Mucosa of stomach (tissue), 1 donor: ENCODE measurements around the gene HEATR5B.

Source experiments
- H3K27me3 ChIP-seq: one replicate; pipeline ENCODE4 v1.7.0; 2013; ENCODE audit warnings: mild to moderate bottlenecking, low read length; ENCODE audit not compliant: control insufficient read depth, insufficient read depth
- H3K36me3 ChIP-seq: one replicate; pipeline ENCODE4 v1.7.0; 2013; ENCODE audit warnings: low read length; ENCODE audit not compliant: control insufficient read depth, insufficient read depth
- H3K4me1 ChIP-seq: one replicate; pipeline ENCODE4 v1.7.0; 2013; ENCODE audit warnings: mild to moderate bottlenecking, low read length; ENCODE audit not compliant: control insufficient read depth, insufficient read depth
- H3K4me3 ChIP-seq: one replicate; pipeline ENCODE4 v1.7.0; 2013; ENCODE audit warnings: low read length
- H3K9ac ChIP-seq: one replicate; pipeline ENCODE4 v1.7.0; 2013; ENCODE audit warnings: mild to moderate bottlenecking, low read length, moderate library complexity
- H3K9me3 ChIP-seq: one replicate; pipeline ENCODE4 v1.7.0; 2013; ENCODE audit warnings: mild to moderate bottlenecking, low read length, moderate library complexity; ENCODE audit not compliant: control insufficient read depth
- donor health status: Pancreatic carcinoma.

Gene HEATR5B

GRCh38 chr2:37083873-37084794 is at the start of gene HEATR5B, which contains the start of gene GPATCH11:
Gene HEATR5B (minus strand): TSS chr2:37084372. CDS start chr2:37083414, 958 bp downstream.
Gene GPATCH11 (plus strand): TSS chr2:37084518. CDS start chr2:37088382, 3,864 bp downstream.
- Histone ChIP-seq H3K4me3 (peak within 1 kb of the TSS; percentile 32), H3K9ac (peak within 1 kb of the TSS; percentile 78), H3K4me1 (peaks cover 22% of the 10 kb centered on the region), H3K9me3 (no peaks in the 10 kb centered on the region), H3K27me3 (no peaks in the 10 kb centered on the region), H3K36me3 (no peaks in the 10 kb centered on the region)

GRCh38 chr2:37132914-37133313 is 48.7 kb upstream of the HEATR5B start:
- Histone ChIP-seq H3K4me3 (no peak overlapping the region), H3K9ac (no peak overlapping the region), H3K36me3 (peaks cover 10% of the 10 kb centered on the region), H3K4me1 (no peaks in the 10 kb centered on the region), H3K9me3 (no peaks in the 10 kb centered on the region), H3K27me3 (no peaks in the 10 kb centered on the region)

GRCh38 chr2:37125416-37125815 is 41.2 kb upstream of the HEATR5B start:
- Histone ChIP-seq H3K9me3 (no peaks in the 10 kb centered on the region), H3K4me1 (no peaks in the 10 kb centered on the region), H3K36me3 (no peaks in the 10 kb centered on the region), H3K27me3 (no peaks in the 10 kb centered on the region), H3K4me3 (no peak overlapping the region), H3K9ac (no peak overlapping the region)

GRCh38 chr2:37119157-37119556 is 35.0 kb upstream of the HEATR5B start:
- Histone ChIP-seq H3K9ac (no peak overlapping the region), H3K27me3 (no peaks in the 10 kb centered on the region), H3K36me3 (peaks cover 5% of the 10 kb centered on the region), H3K4me3 (no peak overlapping the region), H3K9me3 (no peaks in the 10 kb centered on the region), H3K4me1 (no peaks in the 10 kb centered on the region)

- H3K9ac ChIP-seq, result no peak overlapping the region
- H3K27me3 ChIP-seq, result no peaks in the 10 kb centered on the region
- H3K4me3 ChIP-seq, result no peak overlapping the region
- H3K36me3 ChIP-seq, result peaks cover 5% of the 10 kb centered on the region
- no peaks in the 10 kb centered on the region for H3K9me3 ChIP-seq
- no peaks in the 10 kb centered on the region for H3K4me1 ChIP-seq
These were observed 33.4 kb upstream of the HEATR5B start for GRCh38 chr2:37117566-37117965.

- H3K36me3 ChIP-seq, result peaks cover 8% of the 10 kb centered on the region
- H3K4me1 ChIP-seq, result no peaks in the 10 kb centered on the region
- H3K9me3 ChIP-seq, result no peaks in the 10 kb centered on the region
- H3K4me3 ChIP-seq, result no peak overlapping the region
- no peaks in the 10 kb centered on the region for H3K27me3 ChIP-seq
- no peak overlapping the region for H3K9ac ChIP-seq
These were observed 27.8 kb upstream of the HEATR5B start for GRCh38 chr2:37111958-37112357.

- H3K9me3 ChIP-seq, result no peaks in the 10 kb centered on the region
- no peaks in the 10 kb centered on the region for H3K4me1 ChIP-seq
- no peaks in the 10 kb centered on the region for H3K27me3 ChIP-seq
- peaks cover 3% of the 10 kb centered on the region for H3K36me3 ChIP-seq
- H3K9ac ChIP-seq, result no peak overlapping the region
- H3K4me3 ChIP-seq, result no peak overlapping the region
These were observed 26.4 kb upstream of the HEATR5B start for GRCh38 chr2:37110306-37111212.

GRCh38 chr2:37109523-37109922 is 25.4 kb upstream of the HEATR5B start:
- Histone ChIP-seq H3K36me3 (peaks cover 3% of the 10 kb centered on the region), H3K4me3 (no peak overlapping the region), H3K4me1 (no peaks in the 10 kb centered on the region), H3K9ac (no peak overlapping the region), H3K9me3 (no peaks in the 10 kb centered on the region), H3K27me3 (no peaks in the 10 kb centered on the region)

- Histone ChIP-seq H3K36me3 (peaks cover 3% of the 10 kb centered on the region), H3K4me1 (no peaks in the 10 kb centered on the region), H3K27me3 (no peaks in the 10 kb centered on the region), H3K4me3 (no peak overlapping the region), H3K9me3 (no peaks in the 10 kb centered on the region), H3K9ac (no peak overlapping the region)
These were observed 21.0 kb upstream of the HEATR5B start for GRCh38 chr2:37105150-37105549.

- Histone ChIP-seq H3K4me1 (no peaks in the 10 kb centered on the region), H3K9ac (no peak overlapping the region), H3K27me3 (no peaks in the 10 kb centered on the region), H3K4me3 (no peak overlapping the region), H3K9me3 (no peaks in the 10 kb centered on the region), H3K36me3 (peaks cover 3% of the 10 kb centered on the region)
These were observed 20.0 kb upstream of the HEATR5B start for GRCh38 chr2:37104178-37104577.

GRCh38 chr2:37102588-37102987 is 18.4 kb upstream of the HEATR5B start:
- Histone ChIP-seq H3K9me3 (no peaks in the 10 kb centered on the region), H3K27me3 (no peaks in the 10 kb centered on the region), H3K4me1 (no peaks in the 10 kb centered on the region), H3K4me3 (no peak overlapping the region), H3K9ac (no peak overlapping the region), H3K36me3 (no peaks in the 10 kb centered on the region)

- no peaks in the 10 kb centered on the region for H3K27me3 ChIP-seq
- H3K4me1 ChIP-seq, result no peaks in the 10 kb centered on the region
- no peak overlapping the region for H3K9ac ChIP-seq
- H3K9me3 ChIP-seq, result no peaks in the 10 kb centered on the region
- no peak overlapping the region for H3K4me3 ChIP-seq
- H3K36me3 ChIP-seq, result no peaks in the 10 kb centered on the region
These were observed 15.9 kb upstream of the HEATR5B start for GRCh38 chr2:37100054-37100453.
